ENCODE measurements around the gene TMEM43. TPM values are rescaled to one million over a fixed set of nuclear protein-coding genes. Genes with fewer than 3 reads are reported as not detected.
A peak's percentile ranks its signal among the peaks of the same experiment; 100 is the strongest.

TMEM43 gene
- total and polyA plus RNA-seq, 10 of the 15 experiments (the other 5 are each of a cell fraction or from before 2014, with no cell fraction given), result 7.2 to 33.0 (median 18.5) TPM

DNA sequence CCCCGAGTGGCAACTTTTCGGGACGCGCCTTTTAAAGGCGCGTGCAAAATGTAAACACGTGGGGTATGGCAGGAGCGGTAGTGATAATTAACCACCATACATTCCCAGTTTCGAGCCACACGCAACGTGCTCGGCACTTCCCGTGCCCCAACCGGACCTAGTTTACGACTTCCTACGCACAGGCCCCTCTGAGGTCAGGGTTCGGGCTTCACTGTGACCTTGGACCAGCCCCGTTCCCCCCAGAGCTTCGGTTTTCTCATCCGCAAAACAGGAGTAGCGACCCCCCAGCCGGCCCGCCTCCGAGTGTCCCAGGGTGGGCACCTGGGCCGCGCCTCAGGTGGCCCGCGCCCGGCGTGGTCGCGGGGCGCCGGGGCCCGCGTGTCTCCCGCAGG is 633 bp upstream of the TMEM43 start (continued):
- TF ChIP-seq LARP7 (IDR thresholded peaks at IDR 0.05), result 0 out of 2 replicates have a peak, but pooled peaks have one; percentile 64
- no peak for TF ChIP-seq SUZ12 (IDR thresholded peaks at IDR 0.05; ENCODE audit: unreplicated experiment)
- TF ChIP-seq CHD1 (IDR thresholded peaks at IDR 0.05; ENCODE audit: low read depth, low read length), result 0 out of 2 replicates have a peak, but pooled peaks have one; percentile 32
- peak; percentile 58; the same call in 1 of the 2 replicates for TF ChIP-seq ESRRA (IDR thresholded peaks at IDR 0.05; ENCODE audit: low read length)
- TF ChIP-seq MYC (IDR thresholded peaks at IDR 0.05; ENCODE audit: insufficient read depth, insufficient read length, insufficient replicate concordance, low read length, severe bottlenecking), result peak; percentile 96
- TF ChIP-seq SMARCA5 (IDR thresholded peaks at IDR 0.05), result 0 out of 2 replicates have a peak, but pooled peaks have one; percentile 64
- no peak for TF ChIP-seq ZBED1 (IDR thresholded peaks at IDR 0.05; ENCODE audit: borderline replicate concordance)
- no peak for TF ChIP-seq SUPT20H (IDR thresholded peaks at IDR 0.05; ENCODE audit: borderline replicate concordance, control insufficient read depth, low read depth, low read length)
- TF ChIP-seq, protein P1, sequence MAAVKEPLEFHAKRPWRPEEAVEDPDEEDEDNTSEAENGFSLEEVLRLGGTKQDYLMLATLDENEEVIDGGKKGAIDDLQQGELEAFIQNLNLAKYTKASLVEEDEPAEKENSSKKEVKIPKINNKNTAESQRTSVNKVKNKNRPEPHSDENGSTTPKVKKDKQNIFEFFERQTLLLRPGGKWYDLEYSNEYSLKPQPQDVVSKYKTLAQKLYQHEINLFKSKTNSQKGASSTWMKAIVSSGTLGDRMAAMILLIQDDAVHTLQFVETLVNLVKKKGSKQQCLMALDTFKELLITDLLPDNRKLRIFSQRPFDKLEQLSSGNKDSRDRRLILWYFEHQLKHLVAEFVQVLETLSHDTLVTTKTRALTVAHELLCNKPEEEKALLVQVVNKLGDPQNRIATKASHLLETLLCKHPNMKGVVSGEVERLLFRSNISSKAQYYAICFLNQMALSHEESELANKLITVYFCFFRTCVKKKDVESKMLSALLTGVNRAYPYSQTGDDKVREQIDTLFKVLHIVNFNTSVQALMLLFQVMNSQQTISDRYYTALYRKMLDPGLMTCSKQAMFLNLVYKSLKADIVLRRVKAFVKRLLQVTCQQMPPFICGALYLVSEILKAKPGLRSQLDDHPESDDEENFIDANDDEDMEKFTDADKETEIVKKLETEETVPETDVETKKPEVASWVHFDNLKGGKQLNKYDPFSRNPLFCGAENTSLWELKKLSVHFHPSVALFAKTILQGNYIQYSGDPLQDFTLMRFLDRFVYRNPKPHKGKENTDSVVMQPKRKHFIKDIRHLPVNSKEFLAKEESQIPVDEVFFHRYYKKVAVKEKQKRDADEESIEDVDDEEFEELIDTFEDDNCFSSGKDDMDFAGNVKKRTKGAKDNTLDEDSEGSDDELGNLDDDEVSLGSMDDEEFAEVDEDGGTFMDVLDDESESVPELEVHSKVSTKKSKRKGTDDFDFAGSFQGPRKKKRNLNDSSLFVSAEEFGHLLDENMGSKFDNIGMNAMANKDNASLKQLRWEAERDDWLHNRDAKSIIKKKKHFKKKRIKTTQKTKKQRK (IDR thresholded peaks at IDR 0.05; ENCODE audit: low read depth, low read length), result no peak
- TF ChIP-seq NR2C1 (IDR thresholded peaks at IDR 0.05), result peak; percentile 96
- TF ChIP-seq RUNX3 (IDR thresholded peaks at IDR 0.05; ENCODE audit: low read length), result peak; percentile 84
- 0 out of 2 replicates have a peak, but pooled peaks have one; percentile 32 for TF ChIP-seq TARDBP (IDR thresholded peaks at IDR 0.05; ENCODE audit: borderline replicate concordance)
- TF ChIP-seq KLF5 (IDR thresholded peaks at IDR 0.05; ENCODE audit: partially characterized antibody), result no peak
- TF ChIP-seq, protein P2, sequence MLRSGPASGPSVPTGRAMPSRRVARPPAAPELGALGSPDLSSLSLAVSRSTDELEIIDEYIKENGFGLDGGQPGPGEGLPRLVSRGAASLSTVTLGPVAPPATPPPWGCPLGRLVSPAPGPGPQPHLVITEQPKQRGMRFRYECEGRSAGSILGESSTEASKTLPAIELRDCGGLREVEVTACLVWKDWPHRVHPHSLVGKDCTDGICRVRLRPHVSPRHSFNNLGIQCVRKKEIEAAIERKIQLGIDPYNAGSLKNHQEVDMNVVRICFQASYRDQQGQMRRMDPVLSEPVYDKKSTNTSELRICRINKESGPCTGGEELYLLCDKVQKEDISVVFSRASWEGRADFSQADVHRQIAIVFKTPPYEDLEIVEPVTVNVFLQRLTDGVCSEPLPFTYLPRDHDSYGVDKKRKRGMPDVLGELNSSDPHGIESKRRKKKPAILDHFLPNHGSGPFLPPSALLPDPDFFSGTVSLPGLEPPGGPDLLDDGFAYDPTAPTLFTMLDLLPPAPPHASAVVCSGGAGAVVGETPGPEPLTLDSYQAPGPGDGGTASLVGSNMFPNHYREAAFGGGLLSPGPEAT (IDR thresholded peaks at IDR 0.05; ENCODE audit: low read depth), result 0 out of 2 replicates have a peak, but pooled peaks have one; percentile 22
- peak; percentile 86 to 87 for TF ChIP-seq BHLHE40 (IDR thresholded peaks at IDR 0.05; ENCODE audit: borderline replicate concordance in 1 of 2, low read depth in 2 of 2, low read length in 1 of 2)
- peak; percentile 32; the same call in 1 of the 2 replicates for TF ChIP-seq BCL11A (IDR thresholded peaks at IDR 0.05; ENCODE audit: low read depth, low read length)
- peak; percentile 75; the same call in 1 of the 2 replicates for TF ChIP-seq IRF4 (IDR thresholded peaks at IDR 0.05; ENCODE audit: low read depth, low read length)
- TF ChIP-seq WRNIP1 (IDR thresholded peaks at IDR 0.05; ENCODE audit: borderline replicate concordance, low read depth, low read length), result no peak
- TF ChIP-seq, protein P3, sequence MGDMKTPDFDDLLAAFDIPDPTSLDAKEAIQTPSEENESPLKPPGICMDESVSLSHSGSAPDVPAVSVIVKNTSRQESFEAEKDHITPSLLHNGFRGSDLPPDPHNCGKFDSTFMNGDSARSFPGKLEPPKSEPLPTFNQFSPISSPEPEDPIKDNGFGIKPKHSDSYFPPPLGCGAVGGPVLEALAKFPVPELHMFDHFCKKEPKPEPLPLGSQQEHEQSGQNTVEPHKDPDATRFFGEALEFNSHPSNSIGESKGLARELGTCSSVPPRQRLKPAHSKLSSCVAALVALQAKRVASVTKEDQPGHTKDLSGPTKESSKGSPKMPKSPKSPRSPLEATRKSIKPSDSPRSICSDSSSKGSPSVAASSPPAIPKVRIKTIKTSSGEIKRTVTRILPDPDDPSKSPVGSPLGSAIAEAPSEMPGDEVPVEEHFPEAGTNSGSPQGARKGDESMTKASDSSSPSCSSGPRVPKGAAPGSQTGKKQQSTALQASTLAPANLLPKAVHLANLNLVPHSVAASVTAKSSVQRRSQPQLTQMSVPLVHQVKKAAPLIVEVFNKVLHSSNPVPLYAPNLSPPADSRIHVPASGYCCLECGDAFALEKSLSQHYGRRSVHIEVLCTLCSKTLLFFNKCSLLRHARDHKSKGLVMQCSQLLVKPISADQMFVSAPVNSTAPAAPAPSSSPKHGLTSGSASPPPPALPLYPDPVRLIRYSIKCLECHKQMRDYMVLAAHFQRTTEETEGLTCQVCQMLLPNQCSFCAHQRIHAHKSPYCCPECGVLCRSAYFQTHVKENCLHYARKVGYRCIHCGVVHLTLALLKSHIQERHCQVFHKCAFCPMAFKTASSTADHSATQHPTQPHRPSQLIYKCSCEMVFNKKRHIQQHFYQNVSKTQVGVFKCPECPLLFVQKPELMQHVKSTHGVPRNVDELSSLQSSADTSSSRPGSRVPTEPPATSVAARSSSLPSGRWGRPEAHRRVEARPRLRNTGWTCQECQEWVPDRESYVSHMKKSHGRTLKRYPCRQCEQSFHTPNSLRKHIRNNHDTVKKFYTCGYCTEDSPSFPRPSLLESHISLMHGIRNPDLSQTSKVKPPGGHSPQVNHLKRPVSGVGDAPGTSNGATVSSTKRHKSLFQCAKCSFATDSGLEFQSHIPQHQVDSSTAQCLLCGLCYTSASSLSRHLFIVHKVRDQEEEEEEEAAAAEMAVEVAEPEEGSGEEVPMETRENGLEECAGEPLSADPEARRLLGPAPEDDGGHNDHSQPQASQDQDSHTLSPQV (IDR thresholded peaks at IDR 0.05), result no peak
- TF ChIP-seq ZNF384 (IDR thresholded peaks at IDR 0.05; ENCODE audit: borderline replicate concordance, low read depth, low read length), result no peak
- no peak for TF ChIP-seq IKZF1 (conservative IDR thresholded peaks at IDR 0.05)
